NCI-H128 (cell line): Measurements from ENCODE around the gene DYRK1A.
A peak's percentile ranks its signal among the peaks of the same experiment; 100 is the strongest.

ENCODE experiments used
- DNase-seq: peaks from one replicate; lab custom pipeline; 2025; ENCODE audit not compliant: unreplicated experiment; lab: John Stamatoyannopoulos, UW

Gene DYRK1A

DNA sequence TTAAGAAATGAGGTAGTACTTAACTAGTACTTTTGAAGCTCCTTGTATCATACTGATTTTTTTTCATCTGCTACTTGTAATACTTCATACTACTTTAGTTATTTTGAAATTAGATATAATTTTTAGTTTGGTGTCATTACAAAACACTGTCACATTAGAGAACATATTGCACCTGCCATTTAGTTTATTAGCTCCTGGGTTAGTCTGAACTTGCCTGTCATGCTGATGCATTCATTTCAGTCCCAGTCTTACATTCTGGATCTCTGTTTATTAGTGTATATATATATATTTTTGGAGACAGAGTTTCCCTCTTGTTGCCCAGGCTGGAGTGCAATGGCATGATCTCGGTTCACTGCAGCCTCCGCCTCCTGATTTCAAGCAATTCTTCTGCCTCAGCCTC lies 50.3 kb downstream of the DYRK1A start:
- DNase-seq: no peak

GRCh38 chr21:37419228-37419906 lies 52.8 kb downstream of the DYRK1A start:
- no peak for DNase-seq

- DNase-seq: no peak
These were observed 54.7 kb downstream of the DYRK1A start for GRCh38 chr21:37421306-37421705.

DNA sequence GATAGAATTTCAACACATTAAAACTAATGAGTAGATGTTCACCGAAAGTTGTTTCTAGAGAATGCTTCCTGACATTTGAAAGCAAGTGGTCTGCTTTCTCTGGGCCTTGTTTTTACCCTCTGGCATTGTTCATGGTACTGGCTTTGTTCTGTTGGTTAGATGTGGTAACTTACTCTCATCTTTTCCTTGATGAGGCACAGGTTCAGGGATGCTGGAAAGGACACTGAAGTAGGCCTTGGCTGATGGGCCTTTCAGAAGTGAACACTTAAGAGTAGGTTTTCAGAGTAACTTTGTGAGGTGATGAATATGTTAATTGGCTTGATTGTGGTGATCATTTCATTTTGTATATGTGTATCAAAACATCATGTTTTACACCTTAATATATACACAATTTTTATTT lies 55.8 kb downstream of the DYRK1A start:
- no peak for DNase-seq

DNA sequence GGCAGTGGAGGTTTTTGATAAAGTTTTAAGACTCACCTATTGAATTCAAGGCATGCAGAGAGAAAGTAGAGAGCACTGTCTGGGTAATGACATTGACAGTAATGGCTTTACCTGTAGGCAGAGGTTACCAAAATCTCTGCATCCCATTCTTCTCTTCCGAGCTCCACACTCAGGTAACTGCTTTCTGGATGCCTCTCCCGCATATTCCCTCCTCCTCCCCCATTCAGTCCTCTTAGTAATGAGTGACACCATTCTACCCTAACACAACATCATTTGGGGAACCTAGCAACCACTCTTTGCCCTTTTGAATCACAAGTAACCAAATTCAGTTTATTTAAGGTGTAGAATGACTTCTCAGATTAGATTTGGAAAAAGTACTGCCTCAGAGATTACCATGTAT lies 56.5 kb downstream of the DYRK1A start:
- no peak for DNase-seq

GRCh38 chr21:37424396-37424795 lies 57.8 kb downstream of the DYRK1A start:
- DNase-seq: no peak

DNA sequence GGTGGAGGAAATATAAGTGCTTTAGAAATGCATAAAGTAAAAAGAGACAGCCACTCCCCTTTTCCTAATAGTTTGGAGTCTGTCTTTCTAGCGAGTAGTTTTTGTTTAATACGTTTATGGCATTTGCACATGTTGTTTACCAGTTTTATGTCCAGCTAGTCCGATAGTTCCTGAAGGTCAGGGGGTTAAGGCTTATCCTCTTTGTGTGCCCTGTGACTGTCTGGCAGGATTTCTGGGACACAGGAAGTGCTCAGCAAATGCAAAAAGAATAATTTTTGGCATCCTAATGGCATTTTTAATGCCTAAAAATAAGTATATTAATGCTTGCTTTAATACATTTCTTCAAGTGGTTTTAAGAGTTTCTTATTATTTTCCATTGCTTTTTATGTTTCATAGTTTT lies 58.4 kb downstream of the DYRK1A start:
- no peak for DNase-seq

DNA sequence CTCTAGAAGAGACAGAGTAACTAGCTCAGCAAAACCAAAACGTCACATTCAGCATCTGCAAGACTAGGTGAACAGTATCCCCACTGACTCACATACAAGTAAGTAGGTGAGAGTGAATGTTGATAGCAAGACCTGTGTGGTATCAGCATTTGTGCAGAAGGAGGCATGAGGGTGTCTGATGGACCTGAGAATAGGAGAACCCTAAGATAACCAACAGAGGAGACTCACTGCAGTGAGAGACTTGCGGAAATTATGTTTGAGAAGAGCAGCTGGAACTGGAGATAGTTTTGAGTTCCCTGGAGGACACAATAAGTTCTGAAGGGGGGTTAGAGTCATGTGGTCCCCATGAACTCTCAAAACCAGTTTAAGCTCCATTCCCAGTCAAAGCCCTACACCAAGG lies 59.1 kb downstream of the DYRK1A start:
- DNase-seq: no peak

GRCh38 chr21:37427221-37427620 lies 60.6 kb downstream of the DYRK1A start:
- no peak for DNase-seq

DNA sequence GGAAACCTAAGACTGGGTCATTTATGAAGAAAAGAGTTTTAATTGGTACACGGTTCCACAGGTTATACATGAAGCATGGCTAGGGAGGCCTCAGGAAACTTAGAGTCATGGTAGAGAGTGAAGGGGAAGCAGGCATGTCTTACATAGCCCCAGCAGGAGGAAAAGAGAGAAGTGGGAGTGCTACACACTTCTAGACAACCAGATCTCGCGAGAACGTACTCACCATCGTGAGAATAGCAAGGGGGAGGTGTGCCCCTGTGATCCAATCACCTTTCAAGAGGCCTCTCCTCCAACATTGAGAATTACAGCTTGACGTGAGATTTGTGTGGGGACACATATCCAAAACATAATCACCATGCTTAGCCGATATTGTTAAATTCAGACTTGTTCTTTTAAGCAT lies 62.8 kb downstream of the DYRK1A start:
- no peak for DNase-seq

GRCh38 chr21:37430184-37430821 lies 63.7 kb downstream of the DYRK1A start:
- DNase-seq: no peak

- no peak for DNase-seq
These were observed 64.7 kb downstream of the DYRK1A start for GRCh38 chr21:37431243-37431642.

DNA sequence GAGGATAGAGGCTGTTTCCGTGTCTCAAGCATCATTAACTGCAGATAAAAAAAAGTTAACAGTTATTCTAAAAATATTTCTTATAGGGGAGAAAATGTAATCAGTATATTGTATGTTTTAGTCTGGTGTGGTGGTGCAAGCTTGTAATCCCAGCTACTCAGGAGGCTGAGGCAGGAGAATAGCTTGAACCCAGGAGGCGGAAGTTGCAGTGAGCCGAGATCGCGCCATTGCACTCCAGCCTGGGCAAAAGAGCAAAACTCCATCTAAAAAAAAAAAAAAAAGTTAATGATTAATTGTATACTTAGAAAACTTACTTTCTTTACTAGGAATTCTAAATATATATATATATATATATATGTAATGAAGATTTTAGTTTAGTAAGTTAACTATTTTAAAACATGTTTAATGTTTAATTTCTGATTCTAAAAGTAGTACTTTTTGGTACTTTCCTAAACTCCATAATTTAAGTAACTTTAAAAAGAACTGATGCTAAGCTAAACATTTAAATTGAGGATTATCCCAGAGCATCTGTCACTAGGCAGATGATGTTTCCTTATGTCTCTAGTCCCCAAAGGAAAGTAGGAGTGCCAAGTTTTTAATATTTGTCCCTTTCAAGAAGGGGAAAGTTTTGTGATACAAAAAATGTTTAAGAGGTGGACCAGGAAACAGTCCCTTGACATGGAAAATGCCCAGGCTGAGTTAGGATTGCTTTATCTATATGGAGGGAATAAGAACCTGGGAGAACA lies 66.3 kb downstream of the DYRK1A start:
- no peak for DNase-seq

- no peak for DNase-seq
These were observed 66.9 kb downstream of the DYRK1A start for GRCh38 chr21:37433456-37433840.

DNA sequence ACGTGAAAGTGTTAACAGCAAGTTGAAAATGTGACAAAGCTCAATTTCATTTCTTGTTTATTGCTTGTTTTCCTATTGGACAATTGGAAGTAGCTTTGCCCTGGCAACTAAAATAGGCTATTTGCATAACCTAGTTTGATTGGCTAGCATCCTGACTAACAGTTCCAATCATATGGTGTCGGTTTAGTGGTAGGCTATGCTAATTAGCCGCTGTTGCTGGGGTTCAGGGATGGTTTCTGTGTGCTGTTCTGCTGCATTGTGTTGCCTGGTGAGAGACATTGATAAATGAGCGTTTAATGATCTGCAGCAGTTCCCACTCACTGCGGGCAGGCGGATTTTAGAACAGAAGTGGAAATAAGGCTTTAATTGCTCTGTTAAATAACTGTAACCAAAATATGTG lies 68.5 kb downstream of the DYRK1A start:
- peak; percentile 54 for DNase-seq

DNA sequence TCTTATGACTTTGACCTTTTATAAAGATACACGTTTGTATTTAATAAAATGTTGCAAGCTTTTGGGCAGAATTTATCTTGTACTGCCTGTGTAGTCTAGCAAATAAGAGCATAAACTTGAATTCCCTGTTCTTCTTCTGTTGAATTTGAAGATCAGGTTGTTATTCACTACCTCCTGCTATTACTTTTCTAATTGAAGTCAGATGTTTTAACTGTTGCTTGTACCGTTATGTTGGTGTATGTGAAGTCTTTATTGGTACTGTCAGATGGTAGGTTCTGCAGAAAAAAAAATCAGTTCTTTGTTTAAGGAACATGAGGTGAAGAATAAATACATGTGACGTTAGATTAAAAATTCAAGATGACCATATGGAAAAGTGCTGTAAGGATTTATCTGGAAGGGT lies 69.1 kb downstream of the DYRK1A start:
- no peak for DNase-seq

- DNase-seq: no peak
These were observed 69.6 kb downstream of the DYRK1A start for GRCh38 chr21:37436174-37436573.

DNA sequence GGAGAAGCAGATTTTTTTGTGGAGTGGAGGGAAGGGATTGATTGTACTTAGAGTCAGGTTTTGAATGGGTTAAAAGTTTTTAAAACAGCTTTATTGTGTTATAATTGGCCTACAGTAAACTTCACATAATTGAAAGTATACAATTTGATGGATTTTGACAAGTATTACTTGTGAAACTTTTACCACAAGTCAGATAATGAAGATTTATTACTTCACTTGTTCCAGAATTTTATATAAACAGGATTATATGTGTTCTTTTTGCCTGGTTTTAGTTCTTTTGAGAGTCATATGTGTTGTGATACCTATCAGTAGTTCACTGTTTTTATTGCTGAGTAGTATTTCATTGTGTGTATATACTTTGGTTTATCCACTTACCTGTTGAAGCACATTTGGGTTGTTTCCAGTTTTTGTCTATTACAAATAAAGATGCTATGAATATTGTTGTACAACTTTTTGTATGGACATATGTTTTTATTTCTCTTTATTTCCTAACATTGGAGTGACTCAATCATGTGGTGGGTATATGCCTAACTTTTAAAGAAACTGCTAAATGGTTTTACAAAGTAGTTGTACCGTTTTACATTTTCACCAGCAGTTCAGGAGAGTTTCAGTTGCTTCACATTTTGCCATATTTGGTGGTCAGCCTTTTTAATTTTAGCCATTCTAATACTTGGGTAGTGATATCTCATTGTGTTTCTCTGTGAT lies 71.0 kb downstream of the DYRK1A start:
- no peak for DNase-seq

GRCh38 chr21:37443683-37444082 lies 77.1 kb downstream of the DYRK1A start:
- DNase-seq: no peak

- DNase-seq: no peak
These were observed 78.7 kb downstream of the DYRK1A start for GRCh38 chr21:37445228-37445627.

DNA sequence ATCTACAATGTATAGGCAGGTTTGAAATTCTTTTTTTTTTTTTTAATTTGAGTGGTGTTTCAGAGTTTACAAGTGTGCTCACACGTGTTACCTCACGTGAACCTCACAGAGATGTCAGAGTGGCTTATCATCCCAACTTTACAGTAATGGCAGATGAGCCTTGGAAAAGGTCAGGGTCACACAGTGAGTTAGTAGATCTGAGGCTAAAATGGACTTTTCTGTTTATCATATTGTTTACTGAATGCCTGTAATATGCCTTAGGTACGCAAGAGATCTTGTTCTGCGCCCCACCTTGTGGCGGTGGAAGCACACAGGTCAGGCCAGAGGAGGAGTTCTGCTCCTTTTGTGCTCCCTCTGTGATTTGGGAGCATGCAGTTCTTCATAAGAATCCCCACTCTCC lies 80.0 kb downstream of the DYRK1A start:
- no peak for DNase-seq
